ENCODE measurements around the gene RNF212B. TPM values are rescaled to one million over a fixed set of nuclear protein-coding genes. Genes with fewer than 3 reads are reported as not detected.

Gene RNF212B
- total RNA-seq, 1 experiment from 2014 or later = not detected

- H3K36me3 ChIP-seq (ENCODE audit: control insufficient read depth, insufficient read depth, low read length) = no peaks in the 10 kb centered on the region
- no peaks in the 10 kb centered on the region for H3K9me3 ChIP-seq (ENCODE audit: control insufficient read depth, insufficient read depth, low read depth, low read length)
- DNase-seq (ENCODE audit: low read depth, low spot score) (no peak), ATAC-seq (no peak)
- no TSS peak for BruUV-seq (replicated peaks)
- no peaks in the 10 kb centered on the region for H3K4me1 ChIP-seq (ENCODE audit: control insufficient read depth, insufficient read depth, low read length)
- no peak overlapping the region for H3K27ac ChIP-seq (ENCODE audit: low read length)
- intact Hi-C loops (cut with micrococcal nuclease; ENCODE audit: unreplicated experiment) = no loop called here
- ChIA-PET POLR2A (interaction anchor here (0.6 kb wide), 1 partner anchor 27 kb away, joined by 12 read pairs; no protein-coding TSS in a partner anchor), CTCF (no interaction called here)
- in situ Hi-C loops (cut with HindIII; ENCODE audit: low pct_unique_long_range_greater_than_20kb, low sequenced_read_pairs) = no loop called here
- peaks cover 3% of the 10 kb centered on the region; the same call in 1 of the 2 replicates for H3K27me3 ChIP-seq (ENCODE audit: control insufficient read depth, insufficient read depth, low read length)
- no peak overlapping the region for H3K4me3 ChIP-seq (ENCODE audit: low read depth in 2 of 2, low read length in 2 of 2)
- TF ChIP-seq SIN3A (IDR thresholded peaks at IDR 0.05; ENCODE audit: borderline replicate concordance, insufficient read depth, low read depth, low read length) (no peak), TCF7L2 (IDR thresholded peaks at IDR 0.05; ENCODE audit: low read depth, low read length) (no peak), REST (IDR thresholded peaks at IDR 0.05; ENCODE audit: insufficient read depth in 1 of 2, low read depth in 2 of 2, low read length in 1 of 2) (no peak), POLR2AphosphoS5 (IDR thresholded peaks at IDR 0.05; ENCODE audit: low read depth, low read length) (no peak), CTCF (IDR thresholded peaks at IDR 0.05) (no peak)
Measured at GRCh38 chr14:23243066-23243465, 5.3 kb downstream of the RNF212B start.

DNA sequence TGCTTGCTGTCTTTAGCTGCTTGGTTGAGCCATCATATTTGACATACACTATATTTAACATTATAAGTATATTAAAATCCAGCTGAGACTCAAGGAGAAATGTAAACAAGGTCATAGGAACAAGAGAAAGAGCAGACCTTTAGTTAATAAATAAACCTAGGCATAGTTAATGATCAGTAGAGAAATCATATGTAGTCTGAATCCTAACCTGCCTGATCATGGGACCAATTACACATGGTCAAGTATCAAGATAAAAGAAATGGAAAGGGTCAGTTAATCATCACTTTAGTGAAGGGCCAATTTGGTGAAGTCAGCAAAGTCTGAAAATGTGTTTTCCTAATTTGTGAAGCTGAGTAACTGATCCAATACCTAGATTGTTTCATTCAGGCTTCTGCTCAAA lies 7.5 kb downstream of the RNF212B start:
- H3K27ac ChIP-seq (ENCODE audit: low read length) = no peak overlapping the region
- H3K27me3 ChIP-seq (ENCODE audit: control insufficient read depth, insufficient read depth, low read length) = peaks cover 3% of the 10 kb centered on the region; the same call in 1 of the 2 replicates
- in situ Hi-C loops (cut with HindIII; ENCODE audit: low pct_unique_long_range_greater_than_20kb, low sequenced_read_pairs) = no loop called here
- no peaks in the 10 kb centered on the region for H3K36me3 ChIP-seq (ENCODE audit: control insufficient read depth, insufficient read depth, low read length)
- no TSS peak for BruUV-seq (replicated peaks)
- intact Hi-C loops (cut with micrococcal nuclease; ENCODE audit: unreplicated experiment) = no loop called here
- no peak for ATAC-seq
- POLR2A ChIA-PET = no interaction called here
- H3K4me1 ChIP-seq (ENCODE audit: control insufficient read depth, insufficient read depth, low read length) = no peaks in the 10 kb centered on the region
- DNase-seq (ENCODE audit: low read depth, low spot score) = no peak
- CTCF ChIA-PET = interaction anchor here (0.6 kb wide), 1 partner anchor 12 kb away, joined by 4 read pairs; no protein-coding TSS in a partner anchor
- no peaks in the 10 kb centered on the region for H3K9me3 ChIP-seq (ENCODE audit: control insufficient read depth, insufficient read depth, low read depth, low read length)
- H3K4me3 ChIP-seq (ENCODE audit: low read depth in 2 of 2, low read length in 2 of 2) = no peak overlapping the region
- TF ChIP-seq POLR2AphosphoS5 (IDR thresholded peaks at IDR 0.05; ENCODE audit: low read depth, low read length) = no peak

DNA sequence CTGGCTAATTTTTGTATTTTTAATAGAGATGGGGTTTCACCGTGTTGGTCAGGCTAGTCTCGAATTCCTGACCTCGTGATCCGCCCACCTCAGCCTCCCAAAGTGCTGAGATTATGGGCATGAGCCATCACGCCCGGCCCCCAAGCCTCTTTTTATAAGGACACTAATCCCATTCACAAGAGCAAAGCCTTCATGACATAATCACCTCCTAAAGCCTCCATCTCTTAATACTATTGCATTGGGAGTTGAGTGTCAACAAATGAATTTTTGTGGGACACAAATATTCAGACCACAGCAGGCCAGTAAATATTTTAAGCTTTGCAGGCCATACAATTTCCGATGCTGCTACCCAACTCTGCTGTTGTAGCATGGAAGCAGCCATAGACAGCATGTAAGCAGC lies 10.9 kb downstream of the RNF212B start:
- intact Hi-C loops (cut with micrococcal nuclease; ENCODE audit: unreplicated experiment) (no loop called here), in situ Hi-C loops (cut with HindIII; ENCODE audit: low pct_unique_long_range_greater_than_20kb, low sequenced_read_pairs) (no loop called here)
- Histone ChIP-seq H3K27me3 (ENCODE audit: control insufficient read depth, insufficient read depth, low read length) (peaks cover 5% of the 10 kb centered on the region; the same call in 1 of the 2 replicates), H3K4me1 (ENCODE audit: control insufficient read depth, insufficient read depth, low read length) (no peaks in the 10 kb centered on the region), H3K4me3 (ENCODE audit: low read depth in 2 of 2, low read length in 2 of 2) (no peak overlapping the region), H3K9me3 (ENCODE audit: control insufficient read depth, insufficient read depth, low read depth, low read length) (no peaks in the 10 kb centered on the region), H3K27ac (ENCODE audit: low read length) (no peak overlapping the region), H3K36me3 (ENCODE audit: control insufficient read depth, insufficient read depth, low read length) (no peaks in the 10 kb centered on the region)
- no peak for DNase-seq (ENCODE audit: low read depth, low spot score)
- TF ChIP-seq SIN3A (IDR thresholded peaks at IDR 0.05; ENCODE audit: borderline replicate concordance, insufficient read depth, low read depth, low read length) (no peak), TCF7L2 (IDR thresholded peaks at IDR 0.05; ENCODE audit: low read depth, low read length) (no peak), REST (IDR thresholded peaks at IDR 0.05; ENCODE audit: insufficient read depth in 1 of 2, low read depth in 2 of 2, low read length in 1 of 2) (no peak), POLR2AphosphoS5 (IDR thresholded peaks at IDR 0.05; ENCODE audit: low read depth, low read length) (no peak), CTCF (IDR thresholded peaks at IDR 0.05) (no peak)
- CTCF ChIA-PET = no interaction called here
- POLR2A ChIA-PET = interaction anchor here (0.7 kb wide), 1 partner anchor 85 kb away, joined by 19 read pairs; no protein-coding TSS in a partner anchor
- BruUV-seq (replicated peaks) = no TSS peak
- no peak for ATAC-seq

Measured in Panc1 (cell line).